HepG2 (cell line): Measurements from ENCODE around the gene UTP3. TPM values are rescaled to one million over a fixed set of nuclear protein-coding genes. Genes with fewer than 3 reads are reported as not detected.

Source experiments
- AHDC1 ChIP-seq: sonication (generic); formaldehyde crosslinking; IDR thresholded peaks from 2 replicates; pipeline ENCODE4 v1.5.1; 2020; ENCODE audit warnings: mild to moderate bottlenecking, missing genetic modification reagents, borderline replicate concordance
- GPBP1L1 ChIP-seq: sonication (generic); formaldehyde crosslinking; IDR thresholded peaks from 2 replicates; pipeline ENCODE4 v1.5.0; 2020; ENCODE audit warnings: mild to moderate bottlenecking, missing genetic modification reagents
- IKZF5 ChIP-seq: IDR thresholded peaks from 2 replicates; pipeline ENCODE4 v1.6.1; 2018; ENCODE audit warnings: missing genetic modification reagents, mild to moderate bottlenecking, missing compliant biosample characterization
- MYPOP ChIP-seq: sonication (generic); formaldehyde crosslinking; IDR thresholded peaks from 2 replicates; pipeline ENCODE4 v1.8.1; 2023; ENCODE audit warnings: mild to moderate bottlenecking, moderate library complexity, missing genetic modification reagents
- ZMYM2 ChIP-seq: sonication (generic); formaldehyde crosslinking; IDR thresholded peaks from 2 replicates; pipeline ENCODE4 v1.8.0; 2022; ENCODE audit warnings: mild to moderate bottlenecking, missing genetic modification reagents
- ZNF20 ChIP-seq: sonication (generic); formaldehyde crosslinking; IDR thresholded peaks from 2 replicates; pipeline ENCODE4 v1.4.0; 2020; ENCODE audit warnings: mild to moderate bottlenecking, moderate library complexity, missing genetic modification reagents
- ZNF451 ChIP-seq: sonication (generic); formaldehyde crosslinking; IDR thresholded peaks from 2 replicates; pipeline ENCODE4 v1.5.0; 2020; ENCODE audit warnings: mild to moderate bottlenecking, missing genetic modification reagents
- ZNF484 ChIP-seq: sonication (generic); formaldehyde crosslinking; IDR thresholded peaks from 2 replicates; pipeline ENCODE4 v1.5.1; 2020; ENCODE audit warnings: mild to moderate bottlenecking, low read depth, missing genetic modification reagents, borderline replicate concordance
- ZNF572 ChIP-seq: sonication (generic); formaldehyde crosslinking; IDR thresholded peaks from 2 replicates; pipeline ENCODE4 v1.5.1; 2020; ENCODE audit warnings: mild to moderate bottlenecking, missing genetic modification reagents
- ZNF709 ChIP-seq: sonication (generic); formaldehyde crosslinking; IDR thresholded peaks from 2 replicates; pipeline ENCODE4 v1.5.0; 2020; ENCODE audit warnings: mild to moderate bottlenecking, missing genetic modification reagents
- polyA plus RNA-seq, 8 experiments: library from polyadenylated mRNA; depleted of rRNA in 3 of 8; stranded (reverse) in 7 of 8; unstranded in 1 of 8; fragments of >200 nt; fragmentation: Illumina TruSeq in 4 of 8; extraction: Trizol in 4 of 8; gene quantifications; 2 replicates each; pipeline versions ENCODE4 v1.2.1 to v1.2.3, GENCODE V29; 2011 to 2016; ENCODE audit warnings: low read depth in 4 of 8, missing spikeins in 1 of 8, mixed read lengths in 1 of 8; ENCODE audit not compliant: insufficient read depth in 1 of 8
- total RNA-seq, 5 experiments: library from RNA; depleted of rRNA; stranded (reverse); fragments of >200 nt; fragmentation: Illumina TruSeq; extraction: Trizol; gene quantifications; 2 replicates each; pipeline ENCODE4 v1.2.3, GENCODE V29; 2016; ENCODE audit warnings: low read depth in 1 of 5

The UTP3 gene
- total and polyA plus RNA-seq, 2 of the 13 experiments (the other 11 are each of a cell fraction or from before 2014, with no cell fraction given) = 6.9 to 19.5 TPM

GRCh38 chr4:70714079-70714887 lies 26.0 kb downstream of the UTP3 start (continued):
- TF ChIP-seq IKZF5 (CRISPR knock-in tag) = peak; percentile 59; the same call in 1 of the 2 replicates
- no peak for TF ChIP-seq ZNF484 (CRISPR knock-in tag)
- no peak for TF ChIP-seq ZNF451 (CRISPR knock-in tag)
- no peak for TF ChIP-seq ZMYM2 (CRISPR knock-in tag)
- no peak for TF ChIP-seq ZNF572 (CRISPR knock-in tag)
- no peak for TF ChIP-seq MYPOP (CRISPR knock-in tag)
- TF ChIP-seq GPBP1L1 (CRISPR knock-in tag) = no peak
- TF ChIP-seq AHDC1 (CRISPR knock-in tag) = no peak
- TF ChIP-seq ZNF709 (CRISPR knock-in tag) = no peak
- TF ChIP-seq ZNF20 = no peak
